ENCODE data around the gene CCDC149. TPM values are rescaled to one million over a fixed set of nuclear protein-coding genes. Genes with fewer than 3 reads are reported as not detected.
A peak's percentile ranks its signal among the peaks of the same experiment; 100 is the strongest.

The CCDC149 gene
- 10 to 100 TPM; 21.9 to 38.7 (median 34.0) TPM for total RNA-seq

- Histone ChIP-seq H3K4me3 (peak within 1 kb of the TSS; percentile 46 to 78), H3K4me1 (peaks cover 0 to 37% (median 5%) of the 10 kb centered on the region in 3 donors), H3K36me3 (peaks cover 0 to 35% of the 10 kb centered on the region in 2 donors), H3K27ac (peak within 1 kb of the TSS; percentile 90 to 96 (median 96)), H3K9me3 (peaks cover 0 to 14% (median 0%) of the 10 kb centered on the region in 3 donors), H3K27me3 (no peaks in the 10 kb centered on the region)
- peak; percentile 68 for TF ChIP-seq POLR2AphosphoS5 (IDR thresholded peaks at IDR 0.05)
- no peak for TF ChIP-seq EP300 (IDR thresholded peaks at IDR 0.05)
- TF ChIP-seq POLR2A (IDR thresholded peaks at IDR 0.05): peak; percentile 57 to 80
- peak in 3 of 4 experiments; percentile 23 to 39 (median 36) for TF ChIP-seq CTCF (IDR thresholded peaks at IDR 0.05)
- ATAC-seq: peak; percentile 89
- 13% methylated on average over 8 of the region's 92 CpGs; no CpG with 5 or more reads in 1 of the 2 donors for WGBS, 2 donors (ENCODE audit: low coverage in 1 of 2)
Observed at GRCh38 chr4:24912252-24913118, at the start of gene CCDC149. TSS of gene CCDC149 (minus strand) at chr4:24913042. CDS start at chr4:24912864, 178 bp downstream.

- no peak overlapping the region for H3K4me3 ChIP-seq
- no peaks in the 10 kb centered on the region for H3K27me3 ChIP-seq
- H3K9me3 ChIP-seq: peaks cover 0 to 17% (median 0%) of the 10 kb centered on the region in 3 donors
- H3K36me3 ChIP-seq: no peaks in the 10 kb centered on the region
- WGBS, 2 donors (ENCODE audit: low coverage in 1 of 2): 94 to 100% methylated on average over 1 to 2 of the region's 2 CpGs
- H3K4me1 ChIP-seq: no peaks in the 10 kb centered on the region
- TF ChIP-seq EP300 (IDR thresholded peaks at IDR 0.05) (no peak), CTCF (IDR thresholded peaks at IDR 0.05) (no peak), POLR2A (IDR thresholded peaks at IDR 0.05) (no peak), POLR2AphosphoS5 (IDR thresholded peaks at IDR 0.05) (no peak)
- no peak for ATAC-seq
- no peak overlapping the region for H3K27ac ChIP-seq
Observed at GRCh38 chr4:24957886-24958285, 45.0 kb upstream of the CCDC149 start.

GRCh38 chr4:24956763-24957162 is 43.9 kb upstream of the CCDC149 start:
- WGBS, 2 donors (ENCODE audit: low coverage in 1 of 2): 92 to 100% methylated on average over 2 of the region's 2 CpGs
- ATAC-seq: no peak

GRCh38 chr4:24956091-24956490 is 43.2 kb upstream of the CCDC149 start:
- Histone ChIP-seq H3K27me3 (no peaks in the 10 kb centered on the region), H3K9me3 (peaks cover 0 to 17% (median 0%) of the 10 kb centered on the region in 3 donors), H3K4me1 (no peaks in the 10 kb centered on the region), H3K4me3 (no peak overlapping the region), H3K36me3 (no peaks in the 10 kb centered on the region), H3K27ac (no peak overlapping the region)
- TF ChIP-seq CTCF (IDR thresholded peaks at IDR 0.05) (no peak), EP300 (IDR thresholded peaks at IDR 0.05) (no peak), POLR2AphosphoS5 (IDR thresholded peaks at IDR 0.05) (no peak)
- WGBS, 2 donors (ENCODE audit: low coverage in 1 of 2): 97% methylated on average over 2 of the region's 2 CpGs; no CpG with 5 or more reads in 1 of the 2 donors
- no peak for ATAC-seq

More at GRCh38 chr4:24956763-24957162, 43.9 kb upstream of the CCDC149 start:
- no peak for TF ChIP-seq POLR2A (IDR thresholded peaks at IDR 0.05)
- Histone ChIP-seq H3K4me1 (no peaks in the 10 kb centered on the region), H3K36me3 (no peaks in the 10 kb centered on the region), H3K27ac (no peak overlapping the region), H3K4me3 (no peak overlapping the region), H3K27me3 (no peaks in the 10 kb centered on the region), H3K9me3 (peaks cover 0 to 17% (median 0%) of the 10 kb centered on the region in 3 donors)

- Histone ChIP-seq H3K4me3 (no peak overlapping the region), H3K9me3 (peaks cover 0 to 17% (median 0%) of the 10 kb centered on the region in 3 donors), H3K4me1 (no peaks in the 10 kb centered on the region), H3K27ac (no peak overlapping the region), H3K27me3 (no peaks in the 10 kb centered on the region), H3K36me3 (no peaks in the 10 kb centered on the region)
- TF ChIP-seq CTCF (IDR thresholded peaks at IDR 0.05) (no peak), POLR2A (IDR thresholded peaks at IDR 0.05) (no peak), POLR2AphosphoS5 (IDR thresholded peaks at IDR 0.05) (no peak)
- WGBS, 2 donors (ENCODE audit: low coverage in 1 of 2): 77 to 90% methylated on average over 4 of the region's 4 CpGs
- no peak for ATAC-seq
Observed at GRCh38 chr4:24952667-24953066, 39.8 kb upstream of the CCDC149 start.

All from gastroesophageal sphincter (tissue), 4 donors.